ENCODE data around the gene AGAP3. TPM values are rescaled to one million over a fixed set of nuclear protein-coding genes. Genes with fewer than 3 reads are reported as not detected.

The AGAP3 gene
- polyA plus RNA-seq, 1 donor, result 65.0 TPM

GRCh38 chr7:151071032-151071866 lies 15.0 kb upstream of the AGAP3 start:
- no peak for DNase-seq

- DNase-seq, result no peak
These were observed 12.3 kb upstream of the AGAP3 start for GRCh38 chr7:151073990-151074389.

GRCh38 chr7:151074817-151075661 lies 11.2 kb upstream of the AGAP3 start:
- no peak for DNase-seq

- no peak for DNase-seq
These were observed 10.7 kb upstream of the AGAP3 start for GRCh38 chr7:151075662-151075971.

GRCh38 chr7:151075978-151076426 lies 10.3 kb upstream of the AGAP3 start:
- no peak for DNase-seq

GRCh38 chr7:151076863-151077704 lies 9.2 kb upstream of the AGAP3 start:
- no peak for DNase-seq

GRCh38 chr7:151077705-151078232 lies 8.5 kb upstream of the AGAP3 start:
- DNase-seq, result no peak

GRCh38 chr7:151078233-151079040 lies 7.8 kb upstream of the AGAP3 start:
- no peak for DNase-seq

GRCh38 chr7:151079199-151079910 lies 6.9 kb upstream of the AGAP3 start:
- DNase-seq, result no peak

GRCh38 chr7:151080067-151080521 lies 6.2 kb upstream of the AGAP3 start:
- no peak for DNase-seq

GRCh38 chr7:151080522-151081169 lies 5.6 kb upstream of the AGAP3 start, which contains the start of gene FASTK:
Gene FASTK, minus strand, starts transcription at chr7:151080809. Its CDS starts 43 bp downstream, at chr7:151080766.
- DNase-seq, result peak; percentile 90

- DNase-seq, result no peak
These were observed 4.8 kb upstream of the AGAP3 start for GRCh38 chr7:151081170-151082101.

- DNase-seq, result no peak
These were observed 3.9 kb upstream of the AGAP3 start for GRCh38 chr7:151082141-151083070.

- no peak for DNase-seq
These were observed 3.0 kb upstream of the AGAP3 start, which contains the start of gene TMUB1 for GRCh38 chr7:151083071-151083823. Gene TMUB1, minus strand, starts transcription at chr7:151083493. Its CDS starts 930 bp downstream, at chr7:151082563.

GRCh38 chr7:151083824-151084160 lies 2.5 kb upstream of the AGAP3 start:
- no peak for DNase-seq

- no peak for DNase-seq
These were observed 965 bp upstream of the AGAP3 start for GRCh38 chr7:151085329-151085690.

GRCh38 chr7:151086802-151087244 lies 548 bp downstream of the AGAP3 start:
- DNase-seq, result no peak

All from left kidney (tissue), 2 donors.